B cell (primary cell): ENCODE data around the gene FAM81B.

Experiments used
- EZH2 ChIP-seq: IDR thresholded peaks from 2 replicates; pipeline ENCODE4 v1.6.1; 2012; ENCODE audit warnings: borderline replicate concordance, low read depth, mild to moderate bottlenecking, moderate library complexity, low read length; ENCODE audit not compliant: insufficient read depth, poor library complexity, severe bottlenecking
- TF ChIP-seq, protein P1 (sequence below): fragments of 200-600 bp; IDR thresholded peaks from one replicate; pipeline ENCODE4 v1.8.0; 2022; ENCODE audit warnings: antibody characterized with exemption, mild to moderate bottlenecking

DNA sequence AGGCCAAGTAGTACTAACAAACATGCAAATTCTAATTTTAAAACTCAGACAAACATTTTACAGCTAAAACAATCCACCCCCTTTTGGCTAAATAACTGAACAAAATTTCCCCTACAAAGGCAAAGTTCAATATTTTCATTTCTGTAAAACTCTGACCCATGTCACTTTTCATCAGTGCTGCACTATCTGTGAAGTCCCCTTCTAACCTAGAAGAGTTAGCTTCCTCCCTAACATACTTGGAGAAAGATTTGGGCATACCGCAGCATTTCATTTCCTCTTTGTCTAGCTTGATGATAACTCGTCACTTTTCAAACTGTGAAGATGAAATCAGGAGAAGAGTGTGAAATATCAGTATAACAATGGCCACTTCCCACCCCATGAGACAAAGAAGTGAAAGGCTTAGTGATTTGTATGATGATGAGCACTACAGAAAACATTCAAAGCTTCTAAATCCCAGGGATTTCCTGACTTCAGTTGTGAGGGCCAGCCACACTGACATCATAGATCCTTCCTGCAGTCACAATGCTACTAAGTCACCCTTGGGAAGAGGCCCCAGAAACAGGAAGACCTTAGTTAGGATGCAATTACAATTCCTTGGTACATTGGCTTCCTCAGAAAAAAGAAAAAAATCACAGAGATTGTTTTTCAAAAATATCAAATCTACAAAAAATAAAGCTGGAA, at the start of gene FAM81B:
- TF ChIP-seq, protein P1, sequence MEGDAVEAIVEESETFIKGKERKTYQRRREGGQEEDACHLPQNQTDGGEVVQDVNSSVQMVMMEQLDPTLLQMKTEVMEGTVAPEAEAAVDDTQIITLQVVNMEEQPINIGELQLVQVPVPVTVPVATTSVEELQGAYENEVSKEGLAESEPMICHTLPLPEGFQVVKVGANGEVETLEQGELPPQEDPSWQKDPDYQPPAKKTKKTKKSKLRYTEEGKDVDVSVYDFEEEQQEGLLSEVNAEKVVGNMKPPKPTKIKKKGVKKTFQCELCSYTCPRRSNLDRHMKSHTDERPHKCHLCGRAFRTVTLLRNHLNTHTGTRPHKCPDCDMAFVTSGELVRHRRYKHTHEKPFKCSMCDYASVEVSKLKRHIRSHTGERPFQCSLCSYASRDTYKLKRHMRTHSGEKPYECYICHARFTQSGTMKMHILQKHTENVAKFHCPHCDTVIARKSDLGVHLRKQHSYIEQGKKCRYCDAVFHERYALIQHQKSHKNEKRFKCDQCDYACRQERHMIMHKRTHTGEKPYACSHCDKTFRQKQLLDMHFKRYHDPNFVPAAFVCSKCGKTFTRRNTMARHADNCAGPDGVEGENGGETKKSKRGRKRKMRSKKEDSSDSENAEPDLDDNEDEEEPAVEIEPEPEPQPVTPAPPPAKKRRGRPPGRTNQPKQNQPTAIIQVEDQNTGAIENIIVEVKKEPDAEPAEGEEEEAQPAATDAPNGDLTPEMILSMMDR: no peak
- TF ChIP-seq EZH2: no peak
